WTC11 (cell line): Measurements from ENCODE around the gene RASAL2. TPM values are rescaled to one million over a fixed set of nuclear protein-coding genes. Genes with fewer than 3 reads are reported as not detected.

Experiments
- ATAC-seq: fragments of 200-7000 bp; cut with Tn5 transposase; 2 replicates; pipeline ENCODE4 v1.10.0; 2021; ENCODE audit warnings: mild to moderate bottlenecking, moderate library complexity
- CTCF ChIA-PET: fragments of 300-600 bp; sonication (Branson Sonifier 250); formaldehyde crosslinking; loops from one replicate; lab custom pipeline; 2021; ENCODE audit warnings: antibody characterized with exemption; lab: Charles Lee
- POLR2A ChIA-PET: fragments of 350-600 bp; sonication (Branson Sonifier 250); formaldehyde crosslinking; loops from one replicate; lab custom pipeline; 2021; ENCODE audit warnings: antibody characterized with exemption; lab: Charles Lee
- DNase-seq: peaks from one replicate; pipeline ENCODE4 v3.0.0; 2021; ENCODE audit warnings: low spot score
- H3K27ac Mint-ChIP-seq: 2 replicates; pipeline ENCODE4 v1.8.0; 2021; ENCODE audit warnings: mixed read lengths
- H3K27me3 Mint-ChIP-seq: 2 replicates; pipeline ENCODE4 v1.8.0; 2021; ENCODE audit warnings: low read depth, mild to moderate bottlenecking, moderate library complexity, mixed read lengths
- H3K36me3 Mint-ChIP-seq: 2 replicates; pipeline ENCODE4 v1.8.0; 2021; ENCODE audit warnings: mixed read lengths
- H3K4me1 Mint-ChIP-seq: 2 replicates; pipeline ENCODE4 v1.8.0; 2022; ENCODE audit warnings: mixed read lengths
- H3K4me3 Mint-ChIP-seq: 2 replicates; pipeline ENCODE4 v1.8.0; 2021; ENCODE audit warnings: mild to moderate bottlenecking, moderate library complexity, mixed read lengths
- H3K9me3 Mint-ChIP-seq: 2 replicates; pipeline ENCODE4 v1.8.0; 2021; ENCODE audit warnings: mixed read lengths
- FOXK1 ChIP-seq: sonication (generic); formaldehyde crosslinking; IDR thresholded peaks from 2 replicates; pipeline ENCODE4 v1.8.0; 2022; ENCODE audit warnings: mild to moderate bottlenecking, moderate library complexity, missing genetic modification reagents
- FOXP1 ChIP-seq: sonication (generic); formaldehyde crosslinking; IDR thresholded peaks from 2 replicates; pipeline ENCODE4 v1.8.0; 2022; ENCODE audit warnings: missing genetic modification reagents, mild to moderate bottlenecking, moderate library complexity, borderline replicate concordance
- JAZF1 ChIP-seq: fragments of 250-450 bp; sonication (Bioruptor Pico); IDR thresholded peaks from 2 replicates; pipeline ENCODE4 v1.9.0; 2021; ENCODE audit warnings: moderate library complexity, mild to moderate bottlenecking, inconsistent platforms
- JUN ChIP-seq: sonication (generic); formaldehyde crosslinking; IDR thresholded peaks from 2 replicates; pipeline ENCODE4 v1.8.0; 2023; ENCODE audit warnings: mild to moderate bottlenecking, missing genetic modification reagents
- MAX ChIP-seq: sonication (generic); formaldehyde crosslinking; IDR thresholded peaks from 2 replicates; pipeline ENCODE4 v1.8.0; 2022; ENCODE audit warnings: mild to moderate bottlenecking, missing genetic modification reagents
- MXD4 ChIP-seq: fragments of 250-450 bp; sonication (Bioruptor Pico); IDR thresholded peaks from 2 replicates; pipeline ENCODE4 v1.8.0; 2021; ENCODE audit warnings: mild to moderate bottlenecking, moderate library complexity, borderline replicate concordance
- OVOL2 ChIP-seq: fragments of 250-450 bp; sonication (Bioruptor Pico); IDR thresholded peaks from 2 replicates; pipeline ENCODE4 v1.9.0; 2021; ENCODE audit warnings: mild to moderate bottlenecking, borderline replicate concordance
- PRRX2 ChIP-seq: fragments of 250-450 bp; sonication (Bioruptor Pico); IDR thresholded peaks from 2 replicates; pipeline ENCODE4 v1.8.0; 2021; ENCODE audit warnings: mild to moderate bottlenecking
- TCF7 ChIP-seq: sonication (generic); formaldehyde crosslinking; IDR thresholded peaks from 2 replicates; pipeline ENCODE4 v1.8.0; 2022; ENCODE audit warnings: mild to moderate bottlenecking, low read depth, missing genetic modification reagents, moderate library complexity
- TP53 ChIP-seq: sonication (generic); formaldehyde crosslinking; IDR thresholded peaks from 2 replicates; pipeline ENCODE4 v1.8.1; 2023; ENCODE audit warnings: mild to moderate bottlenecking, missing genetic modification reagents
- ZNF416 ChIP-seq: fragments of 250-450 bp; sonication (Bioruptor Pico); IDR thresholded peaks from 2 replicates; pipeline ENCODE4 v1.9.0; 2021; ENCODE audit warnings: mild to moderate bottlenecking, inconsistent platforms
- ZNF423 ChIP-seq: fragments of 250-450 bp; sonication (Bioruptor Pico); IDR thresholded peaks from 2 replicates; pipeline ENCODE4 v2.1.2; 2022; ENCODE audit warnings: mild to moderate bottlenecking, moderate library complexity
- total RNA-seq: library from RNA; stranded (reverse); gene quantifications from 3 replicates; pipeline ENCODE4 v1.2.3, GENCODE V29; 2021
- TF ChIP-seq, protein P1 (sequence below): sonication (generic); formaldehyde crosslinking; IDR thresholded peaks from 2 replicates; pipeline ENCODE4 v1.8.0; 2022; ENCODE audit warnings: missing genetic modification reagents
- TF ChIP-seq, protein P2 (sequence below): fragments of 250-450 bp; sonication (Bioruptor Pico); IDR thresholded peaks from 2 replicates; pipeline ENCODE4 v1.8.0; 2021; ENCODE audit warnings: mild to moderate bottlenecking
- TF ChIP-seq, protein P3 (sequence below): sonication (generic); formaldehyde crosslinking; IDR thresholded peaks from 2 replicates; pipeline ENCODE4 v1.8.1; 2023; ENCODE audit warnings: mild to moderate bottlenecking, missing genetic modification reagents, moderate library complexity
- TF ChIP-seq, protein P4 (sequence below): sonication (generic); formaldehyde crosslinking; IDR thresholded peaks from 2 replicates; pipeline ENCODE4 v1.8.1; 2022; ENCODE audit warnings: mild to moderate bottlenecking, missing genetic modification reagents, moderate library complexity, borderline replicate concordance
- TF ChIP-seq, protein P5 (sequence below): sonication (generic); formaldehyde crosslinking; IDR thresholded peaks from 2 replicates; pipeline ENCODE4 v1.8.0; 2023; ENCODE audit warnings: mild to moderate bottlenecking, missing genetic modification reagents

The RASAL2 gene
- total RNA-seq, 1 experiment from 2014 or later = 29.5 TPM

- TF ChIP-seq, protein P1, sequence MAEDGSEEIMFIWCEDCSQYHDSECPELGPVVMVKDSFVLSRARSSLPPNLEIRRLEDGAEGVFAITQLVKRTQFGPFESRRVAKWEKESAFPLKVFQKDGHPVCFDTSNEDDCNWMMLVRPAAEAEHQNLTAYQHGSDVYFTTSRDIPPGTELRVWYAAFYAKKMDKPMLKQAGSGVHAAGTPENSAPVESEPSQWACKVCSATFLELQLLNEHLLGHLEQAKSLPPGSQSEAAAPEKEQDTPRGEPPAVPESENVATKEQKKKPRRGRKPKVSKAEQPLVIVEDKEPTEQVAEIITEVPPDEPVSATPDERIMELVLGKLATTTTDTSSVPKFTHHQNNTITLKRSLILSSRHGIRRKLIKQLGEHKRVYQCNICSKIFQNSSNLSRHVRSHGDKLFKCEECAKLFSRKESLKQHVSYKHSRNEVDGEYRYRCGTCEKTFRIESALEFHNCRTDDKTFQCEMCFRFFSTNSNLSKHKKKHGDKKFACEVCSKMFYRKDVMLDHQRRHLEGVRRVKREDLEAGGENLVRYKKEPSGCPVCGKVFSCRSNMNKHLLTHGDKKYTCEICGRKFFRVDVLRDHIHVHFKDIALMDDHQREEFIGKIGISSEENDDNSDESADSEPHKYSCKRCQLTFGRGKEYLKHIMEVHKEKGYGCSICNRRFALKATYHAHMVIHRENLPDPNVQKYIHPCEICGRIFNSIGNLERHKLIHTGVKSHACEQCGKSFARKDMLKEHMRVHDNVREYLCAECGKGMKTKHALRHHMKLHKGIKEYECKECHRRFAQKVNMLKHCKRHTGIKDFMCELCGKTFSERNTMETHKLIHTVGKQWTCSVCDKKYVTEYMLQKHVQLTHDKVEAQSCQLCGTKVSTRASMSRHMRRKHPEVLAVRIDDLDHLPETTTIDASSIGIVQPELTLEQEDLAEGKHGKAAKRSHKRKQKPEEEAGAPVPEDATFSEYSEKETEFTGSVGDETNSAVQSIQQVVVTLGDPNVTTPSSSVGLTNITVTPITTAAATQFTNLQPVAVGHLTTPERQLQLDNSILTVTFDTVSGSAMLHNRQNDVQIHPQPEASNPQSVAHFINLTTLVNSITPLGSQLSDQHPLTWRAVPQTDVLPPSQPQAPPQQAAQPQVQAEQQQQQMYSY (CRISPR knock-in tag) = no peak
- no peak for TF ChIP-seq FOXP1 (CRISPR knock-in tag)
Measured at GRCh38 chr1:178487070-178487615, 393.2 kb downstream of the RASAL2 start (continued).

DNA sequence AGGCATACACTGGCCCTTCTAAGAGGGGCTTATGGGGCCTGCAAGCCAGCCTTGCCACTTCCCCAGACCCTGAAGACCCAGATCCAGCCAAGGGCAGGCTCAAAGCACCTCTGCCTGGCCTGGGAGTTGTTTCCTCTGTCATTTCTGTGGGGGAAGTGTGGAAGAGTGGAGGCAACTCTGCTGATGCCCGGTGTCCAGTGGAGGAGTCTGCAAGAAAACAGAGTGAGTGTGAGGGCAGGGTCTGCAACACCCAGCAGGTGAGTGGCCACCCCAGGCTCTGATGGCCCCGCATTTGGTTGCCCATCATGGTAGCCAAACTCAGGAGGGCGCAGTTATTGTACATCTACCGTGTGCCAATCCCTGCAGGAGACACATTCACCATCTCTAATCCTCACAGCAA lies 394.5 kb downstream of the RASAL2 start:
- Mint-ChIP-seq H3K36me3 (no peaks in the 10 kb centered on the region), H3K4me1 (peaks cover 7% of the 10 kb centered on the region), H3K27me3 (no peaks in the 10 kb centered on the region; the same call in 1 of the 2 replicates), H3K9me3 (no peaks in the 10 kb centered on the region), H3K27ac (no peak overlapping the region), H3K4me3 (no peak overlapping the region)
- TF ChIP-seq, protein P2, sequence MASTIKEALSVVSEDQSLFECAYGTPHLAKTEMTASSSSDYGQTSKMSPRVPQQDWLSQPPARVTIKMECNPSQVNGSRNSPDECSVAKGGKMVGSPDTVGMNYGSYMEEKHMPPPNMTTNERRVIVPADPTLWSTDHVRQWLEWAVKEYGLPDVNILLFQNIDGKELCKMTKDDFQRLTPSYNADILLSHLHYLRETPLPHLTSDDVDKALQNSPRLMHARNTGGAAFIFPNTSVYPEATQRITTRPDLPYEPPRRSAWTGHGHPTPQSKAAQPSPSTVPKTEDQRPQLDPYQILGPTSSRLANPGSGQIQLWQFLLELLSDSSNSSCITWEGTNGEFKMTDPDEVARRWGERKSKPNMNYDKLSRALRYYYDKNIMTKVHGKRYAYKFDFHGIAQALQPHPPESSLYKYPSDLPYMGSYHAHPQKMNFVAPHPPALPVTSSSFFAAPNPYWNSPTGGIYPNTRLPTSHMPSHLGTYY (CRISPR knock-in tag) = no peak
- TF ChIP-seq JAZF1 (CRISPR knock-in tag) (no peak), OVOL2 (no peak), MXD4 (no peak), MAX (CRISPR knock-in tag) (no peak), TP53 (CRISPR knock-in tag) (no peak), ZNF423 (CRISPR knock-in tag) (no peak), TCF7 (CRISPR knock-in tag) (no peak), FOXK1 (CRISPR knock-in tag) (no peak), JUN (CRISPR knock-in tag) (no peak), PRRX2 (CRISPR knock-in tag) (no peak), ZNF416 (CRISPR knock-in tag) (no peak)
- TF ChIP-seq, protein P3, sequence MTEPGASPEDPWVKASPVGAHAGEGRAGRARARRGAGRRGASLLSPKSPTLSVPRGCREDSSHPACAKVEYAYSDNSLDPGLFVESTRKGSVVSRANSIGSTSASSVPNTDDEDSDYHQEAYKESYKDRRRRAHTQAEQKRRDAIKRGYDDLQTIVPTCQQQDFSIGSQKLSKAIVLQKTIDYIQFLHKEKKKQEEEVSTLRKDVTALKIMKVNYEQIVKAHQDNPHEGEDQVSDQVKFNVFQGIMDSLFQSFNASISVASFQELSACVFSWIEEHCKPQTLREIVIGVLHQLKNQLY = no peak
- TF ChIP-seq, protein P4, sequence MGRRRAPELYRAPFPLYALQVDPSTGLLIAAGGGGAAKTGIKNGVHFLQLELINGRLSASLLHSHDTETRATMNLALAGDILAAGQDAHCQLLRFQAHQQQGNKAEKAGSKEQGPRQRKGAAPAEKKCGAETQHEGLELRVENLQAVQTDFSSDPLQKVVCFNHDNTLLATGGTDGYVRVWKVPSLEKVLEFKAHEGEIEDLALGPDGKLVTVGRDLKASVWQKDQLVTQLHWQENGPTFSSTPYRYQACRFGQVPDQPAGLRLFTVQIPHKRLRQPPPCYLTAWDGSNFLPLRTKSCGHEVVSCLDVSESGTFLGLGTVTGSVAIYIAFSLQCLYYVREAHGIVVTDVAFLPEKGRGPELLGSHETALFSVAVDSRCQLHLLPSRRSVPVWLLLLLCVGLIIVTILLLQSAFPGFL (CRISPR knock-in tag) = no peak
- TF ChIP-seq, protein P5, sequence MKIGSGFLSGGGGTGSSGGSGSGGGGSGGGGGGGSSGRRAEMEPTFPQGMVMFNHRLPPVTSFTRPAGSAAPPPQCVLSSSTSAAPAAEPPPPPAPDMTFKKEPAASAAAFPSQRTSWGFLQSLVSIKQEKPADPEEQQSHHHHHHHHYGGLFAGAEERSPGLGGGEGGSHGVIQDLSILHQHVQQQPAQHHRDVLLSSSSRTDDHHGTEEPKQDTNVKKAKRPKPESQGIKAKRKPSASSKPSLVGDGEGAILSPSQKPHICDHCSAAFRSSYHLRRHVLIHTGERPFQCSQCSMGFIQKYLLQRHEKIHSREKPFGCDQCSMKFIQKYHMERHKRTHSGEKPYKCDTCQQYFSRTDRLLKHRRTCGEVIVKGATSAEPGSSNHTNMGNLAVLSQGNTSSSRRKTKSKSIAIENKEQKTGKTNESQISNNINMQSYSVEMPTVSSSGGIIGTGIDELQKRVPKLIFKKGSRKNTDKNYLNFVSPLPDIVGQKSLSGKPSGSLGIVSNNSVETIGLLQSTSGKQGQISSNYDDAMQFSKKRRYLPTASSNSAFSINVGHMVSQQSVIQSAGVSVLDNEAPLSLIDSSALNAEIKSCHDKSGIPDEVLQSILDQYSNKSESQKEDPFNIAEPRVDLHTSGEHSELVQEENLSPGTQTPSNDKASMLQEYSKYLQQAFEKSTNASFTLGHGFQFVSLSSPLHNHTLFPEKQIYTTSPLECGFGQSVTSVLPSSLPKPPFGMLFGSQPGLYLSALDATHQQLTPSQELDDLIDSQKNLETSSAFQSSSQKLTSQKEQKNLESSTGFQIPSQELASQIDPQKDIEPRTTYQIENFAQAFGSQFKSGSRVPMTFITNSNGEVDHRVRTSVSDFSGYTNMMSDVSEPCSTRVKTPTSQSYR (CRISPR knock-in tag) = no peak
- ChIA-PET CTCF (interaction anchor here (3.5 kb wide), 1 partner anchor 13 kb away, joined by 34 read pairs; no protein-coding TSS in a partner anchor), POLR2A (no interaction called here)
- ATAC-seq = no peak
- DNase-seq = no peak
